HuH-7 (cell line): ENCODE measurements around the gene LAP3.

Experiments used
- DNase-seq: peaks from one replicate; pipeline ENCODE4 v3.0.0; 2011; ENCODE audit warnings: low spot score

The LAP3 gene

GRCh38 chr4:17619416-17620105 is 42.6 kb downstream of the LAP3 start:
- DNase-seq = no peak

DNA sequence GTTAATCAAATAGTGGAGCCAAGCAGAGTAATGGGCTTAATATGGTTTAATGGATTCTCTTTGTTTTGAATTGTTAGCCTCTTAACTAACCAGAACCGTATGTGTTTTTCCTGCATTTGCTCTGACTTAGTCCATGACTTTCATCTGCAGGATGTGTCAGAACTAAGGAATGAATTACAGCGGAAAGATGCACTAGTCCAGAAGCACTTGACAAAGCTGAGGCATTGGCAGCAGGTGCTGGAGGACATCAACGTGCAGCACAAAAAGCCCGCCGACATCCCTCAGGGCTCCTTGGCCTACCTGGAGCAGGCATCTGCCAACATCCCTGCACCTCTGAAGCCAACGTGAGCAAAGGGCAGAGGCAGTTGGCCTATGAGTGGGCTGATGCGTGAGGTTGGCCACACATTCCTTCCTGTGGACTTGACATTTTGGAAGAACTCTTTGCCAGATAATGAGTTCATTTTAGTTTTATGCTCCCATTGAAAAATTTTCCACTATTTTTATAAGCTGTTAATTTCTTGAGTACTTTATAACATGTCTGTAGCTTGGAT is 46.5 kb downstream of the LAP3 start:
- no peak for DNase-seq

- DNase-seq = no peak
These were observed 47.8 kb downstream of the LAP3 start for GRCh38 chr4:17624821-17625220.

DNA sequence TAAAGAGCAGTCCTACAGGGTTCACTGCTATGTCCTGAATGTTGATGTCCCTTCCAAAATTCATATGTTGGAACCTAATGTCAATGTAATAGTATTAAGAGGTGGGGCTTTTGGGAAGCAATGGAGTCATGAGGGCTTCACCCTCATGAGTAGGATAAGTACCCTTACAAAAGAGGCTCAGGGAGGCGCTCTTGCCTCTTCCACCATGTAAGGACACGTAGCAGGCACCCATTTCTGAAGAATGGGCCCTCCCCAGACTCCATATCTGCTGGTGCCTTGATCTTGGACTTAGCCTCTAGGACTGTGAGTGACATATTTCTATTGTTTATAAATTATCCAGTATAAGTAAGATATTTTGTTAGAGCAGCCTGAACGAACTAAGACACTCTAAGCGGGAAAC is 53.2 kb downstream of the LAP3 start:
- no peak for DNase-seq

DNA sequence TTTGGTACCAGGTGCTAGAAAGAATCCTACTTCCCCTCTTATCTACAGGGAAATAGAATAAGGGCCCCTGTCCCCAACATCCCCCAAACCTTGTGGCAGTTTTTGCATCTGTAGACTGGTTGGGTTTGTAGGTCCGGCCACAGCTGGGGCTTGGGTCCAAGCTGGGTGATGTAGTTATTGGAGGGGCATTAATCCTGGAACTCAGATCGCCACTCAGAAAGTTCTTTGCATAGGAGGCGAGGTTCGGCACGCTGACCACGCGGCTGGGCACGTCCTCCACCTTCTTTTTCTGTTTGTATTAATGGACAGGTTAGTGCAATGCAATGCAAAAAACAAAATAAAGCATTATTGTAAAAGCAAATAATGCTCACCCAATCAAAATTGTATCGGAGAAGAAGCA is 56.6 kb downstream of the LAP3 start:
- no peak for DNase-seq

DNA sequence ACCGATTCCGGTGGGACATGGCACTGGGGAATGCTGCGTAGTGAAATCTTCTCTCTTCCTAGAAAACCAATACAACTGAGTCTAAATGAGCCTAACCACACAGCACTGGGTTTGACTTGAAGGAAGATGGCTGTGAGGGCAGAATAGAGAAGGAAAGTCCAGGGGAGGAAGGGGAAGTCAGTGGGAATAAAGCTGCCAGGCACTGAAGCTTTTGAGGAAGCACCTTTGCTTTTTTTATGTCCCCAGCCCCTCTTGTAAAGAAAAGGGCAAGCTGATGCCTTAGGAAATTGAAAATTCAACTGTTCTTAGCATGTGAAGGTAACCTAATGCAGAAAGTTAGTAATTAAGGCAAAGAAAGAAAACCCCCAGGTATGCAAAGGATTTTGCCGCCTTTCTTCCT is 58.1 kb downstream of the LAP3 start:
- no peak for DNase-seq

DNA sequence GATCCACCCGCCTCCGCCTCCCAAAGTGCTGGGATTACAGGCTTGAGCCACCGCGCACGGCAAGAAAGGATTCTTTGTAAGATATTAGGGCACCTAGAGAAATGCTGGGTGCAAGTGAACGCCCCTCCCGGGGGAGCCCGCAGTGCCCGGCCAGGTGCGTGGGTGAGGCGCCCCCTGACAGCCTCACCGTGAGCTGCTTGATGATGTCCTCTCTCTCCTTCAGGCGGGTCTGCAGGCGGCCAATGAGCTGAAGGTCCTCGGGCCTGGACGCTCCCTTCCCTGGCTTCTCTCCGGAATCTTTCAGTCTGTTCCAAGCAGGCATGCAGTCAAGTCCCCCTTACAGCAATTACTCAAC is 59.3 kb downstream of the LAP3 start:
- DNase-seq = no peak

DNA sequence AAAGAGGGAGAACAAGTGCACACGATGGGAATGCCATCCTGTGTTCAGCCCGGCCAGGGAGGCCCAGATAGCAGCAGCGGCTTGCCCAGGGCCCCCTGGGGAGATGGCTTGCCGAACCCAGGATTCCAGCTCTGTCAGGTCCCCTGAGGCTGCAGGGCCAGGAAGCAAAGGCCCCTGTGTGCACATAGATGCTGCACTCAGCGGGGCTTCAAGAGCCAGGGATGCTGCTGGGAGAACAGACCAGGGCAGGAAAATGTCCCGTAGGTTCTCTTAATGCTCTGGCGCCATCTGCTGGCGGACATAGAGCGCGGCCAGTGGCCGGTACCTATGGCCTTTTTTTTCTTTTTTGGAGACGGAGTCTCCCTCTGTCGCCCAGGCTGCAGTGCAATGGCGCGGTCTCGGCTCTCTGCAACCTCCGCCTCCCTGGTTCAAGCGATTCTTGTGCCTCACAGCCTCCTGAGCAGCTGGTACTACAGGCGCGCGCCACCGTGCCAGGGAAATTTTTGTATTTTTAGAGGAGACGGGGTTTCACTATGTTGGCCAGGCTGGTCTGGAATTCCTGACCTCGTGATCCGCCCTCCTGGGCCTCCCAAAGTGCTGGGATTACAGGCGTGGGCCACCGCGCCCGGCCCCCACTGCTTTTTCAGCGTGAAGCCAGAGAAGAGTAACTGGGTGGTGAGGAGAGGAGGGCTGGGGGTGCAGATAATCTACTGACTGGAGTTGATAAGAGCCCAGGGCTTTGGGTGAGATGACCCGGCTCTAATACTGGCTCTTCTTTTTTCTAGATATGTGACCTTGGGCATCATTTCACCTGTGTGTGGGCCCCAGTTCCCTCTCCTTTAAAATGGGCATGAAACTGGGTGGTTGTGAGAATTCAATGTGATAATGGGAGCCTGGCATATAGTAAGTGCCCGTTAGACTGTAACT is 60.0 kb downstream of the LAP3 start:
- DNase-seq = peak; percentile 91

- no peak for DNase-seq
These were observed 62.1 kb downstream of the LAP3 start for GRCh38 chr4:17639136-17639535.

GRCh38 chr4:17642398-17642783 is 65.4 kb downstream of the LAP3 start:
- no peak for DNase-seq

DNA sequence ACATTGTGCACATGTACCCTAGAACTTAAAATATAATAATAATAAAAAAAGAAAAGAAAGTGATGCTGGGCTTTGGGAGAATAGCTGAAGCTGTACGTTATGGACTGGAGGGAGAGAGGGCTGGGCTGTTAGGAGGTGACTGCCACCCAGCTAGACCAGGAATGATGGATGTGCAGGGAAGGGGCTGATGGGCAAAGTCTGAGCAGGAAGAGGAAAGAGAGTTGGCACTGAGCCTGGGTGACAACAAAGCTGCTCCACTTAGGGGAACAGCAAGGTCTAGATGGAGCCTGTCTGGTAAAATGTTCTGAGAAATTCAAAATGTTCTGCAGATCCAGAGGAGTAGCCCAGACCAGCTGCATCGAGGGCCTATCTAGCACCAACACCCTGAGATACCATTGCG is 69.7 kb downstream of the LAP3 start:
- DNase-seq = no peak

- no peak for DNase-seq
These were observed 70.3 kb downstream of the LAP3 start for GRCh38 chr4:17647176-17647806.

- DNase-seq = no peak
These were observed 70.9 kb downstream of the LAP3 start for GRCh38 chr4:17647927-17648326.

DNA sequence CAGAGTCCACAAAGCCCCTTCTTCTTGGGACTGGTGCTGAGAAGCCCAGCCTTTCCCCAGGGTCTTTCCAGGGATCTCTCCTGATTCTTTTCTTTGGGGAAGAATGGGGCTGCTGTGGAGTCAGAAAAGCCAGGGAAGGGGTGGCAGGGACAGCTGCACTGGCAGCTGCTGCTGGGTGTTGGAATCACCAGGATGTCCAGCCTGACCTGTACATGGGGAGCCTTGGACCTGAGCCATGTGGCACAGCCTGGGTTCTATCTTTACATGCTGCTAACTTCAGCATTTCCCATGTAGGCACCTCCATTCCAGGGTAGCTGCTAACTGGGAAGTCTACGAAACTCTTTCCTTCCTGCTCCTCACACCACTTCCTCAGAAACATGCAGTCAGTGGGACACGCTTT is 73.4 kb downstream of the LAP3 start:
- no peak for DNase-seq

- DNase-seq = no peak
These were observed 77.7 kb downstream of the LAP3 start for GRCh38 chr4:17654701-17655100.

GRCh38 chr4:17657090-17657489 is 80.1 kb downstream of the LAP3 start:
- no peak for DNase-seq
